SJCRH30 (cell line): ENCODE measurements around the gene PNMA8B. TPM values are rescaled to one million over a fixed set of nuclear protein-coding genes. Genes with fewer than 3 reads are reported as not detected.

Experiments used
- DNase-seq, 2 experiments: peaks; one replicate each; pipeline ENCODE4 v3.0.0-alpha.2; 2015 to 2020
- H3K27ac ChIP-seq: fragments of 250-450 bp; sonication (Bioruptor Pico); 2 replicates; pipeline ENCODE4 v1.5.1; 2020; ENCODE audit warnings: mild to moderate bottlenecking, moderate library complexity
- H3K27me3 ChIP-seq: fragments of 250-450 bp; sonication (Bioruptor Pico); 2 replicates; pipeline ENCODE4 v1.5.1; 2020; ENCODE audit warnings: mild to moderate bottlenecking, moderate library complexity
- H3K36me3 ChIP-seq: fragments of 250-450 bp; sonication (Bioruptor Pico); 2 replicates; pipeline ENCODE4 v1.5.1; 2020; ENCODE audit warnings: mild to moderate bottlenecking, moderate library complexity
- H3K4me1 ChIP-seq: fragments of 250-450 bp; sonication (Bioruptor Pico); 2 replicates; pipeline ENCODE4 v1.5.1; 2020; ENCODE audit warnings: mild to moderate bottlenecking, moderate library complexity
- H3K4me3 ChIP-seq: fragments of 250-450 bp; sonication (Bioruptor Pico); 2 replicates; pipeline ENCODE4 v1.5.1; 2020; ENCODE audit warnings: mild to moderate bottlenecking, moderate library complexity
- H3K9me3 ChIP-seq: fragments of 250-450 bp; sonication (Bioruptor Pico); replicated peaks from 2 replicates; pipeline ENCODE4 v1.5.1; 2020; ENCODE audit warnings: mild to moderate bottlenecking, moderate library complexity
- total RNA-seq: library from RNA; depleted of rRNA; stranded (reverse); fragments of >200 nt; shearing (Covaris generic); gene quantifications from 2 replicates; pipeline ENCODE4 v1.2.3, GENCODE V29; 2014

The PNMA8B gene
- total RNA-seq, 1 experiment from 2014 or later = 0.04 TPM

DNA sequence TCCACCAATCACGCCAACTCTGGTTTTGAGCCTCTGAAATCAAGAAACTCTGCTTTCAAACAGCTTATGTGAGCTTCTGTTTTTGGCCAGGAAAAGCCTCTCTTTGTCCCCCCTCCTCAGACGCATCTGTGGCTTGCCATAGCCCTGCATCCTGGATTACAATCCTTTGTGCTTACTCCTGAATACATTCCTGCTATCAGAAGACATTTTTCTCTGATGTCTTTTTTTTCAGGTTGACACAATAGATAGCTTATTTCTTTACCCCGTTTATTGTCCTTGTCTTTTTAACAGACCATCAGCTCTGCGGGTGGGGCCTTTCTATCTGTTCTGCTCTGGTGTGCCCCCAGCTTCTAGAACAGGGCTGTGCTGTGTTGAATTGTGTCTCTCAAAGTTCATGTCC lies 11.0 kb downstream of the PNMA8B start:
- Histone ChIP-seq H3K4me1 (peaks cover 26% of the 10 kb centered on the region), H3K27ac (no peak overlapping the region), H3K27me3 (peaks cover 10% of the 10 kb centered on the region; the same call in 1 of the 2 replicates), H3K36me3 (no peaks in the 10 kb centered on the region), H3K9me3 (no peaks in the 10 kb centered on the region), H3K4me3 (no peak overlapping the region)
- DNase-seq = no peak

DNA sequence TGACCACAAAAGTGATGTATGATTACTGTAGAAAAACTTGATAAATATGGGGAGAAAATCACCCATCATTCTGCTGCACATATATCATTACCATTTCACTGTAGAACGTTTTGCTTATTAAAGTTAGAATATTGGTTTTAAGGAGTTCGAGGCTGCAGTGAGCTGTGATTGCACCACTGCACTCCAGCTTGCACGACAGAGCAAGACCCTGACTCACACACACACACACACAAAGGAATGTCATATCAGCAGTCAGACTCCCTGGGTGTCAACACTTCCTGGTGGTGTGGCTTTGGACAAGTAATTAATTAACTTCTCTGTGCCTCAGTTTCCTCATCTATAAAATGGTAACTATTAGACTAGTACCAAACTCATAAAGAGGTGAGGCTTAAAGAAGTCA lies 13.0 kb downstream of the PNMA8B start:
- Histone ChIP-seq H3K4me1 (peaks cover 36% of the 10 kb centered on the region), H3K27ac (no peak overlapping the region)

DNA sequence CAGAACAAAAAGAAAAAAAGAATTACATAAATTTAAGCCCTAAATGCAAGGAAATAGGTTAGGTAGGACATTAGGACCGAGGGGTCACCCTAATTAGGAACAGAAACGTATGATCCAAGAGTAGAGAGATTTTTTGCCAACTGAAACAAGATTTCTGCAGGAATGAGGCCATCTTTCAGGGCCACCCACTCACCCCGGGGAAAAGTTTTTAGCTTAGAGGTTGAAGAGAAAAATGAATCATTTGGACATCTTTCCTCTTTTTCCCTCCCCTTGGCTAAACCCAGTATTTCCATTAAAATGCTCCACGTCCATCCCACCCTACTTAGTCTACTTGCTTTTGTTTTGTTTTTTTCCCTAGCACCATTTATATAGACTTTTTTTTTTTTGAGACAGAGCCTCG lies 13.7 kb downstream of the PNMA8B start:
- H3K27me3 ChIP-seq = no peaks in the 10 kb centered on the region
- peak overlapping the region; percentile 98 for H3K27ac ChIP-seq
- DNase-seq = no peak
- H3K36me3 ChIP-seq = no peaks in the 10 kb centered on the region
- H3K9me3 ChIP-seq = no peaks in the 10 kb centered on the region
- peaks cover 36% of the 10 kb centered on the region for H3K4me1 ChIP-seq
- peak overlapping the region; percentile 22 for H3K4me3 ChIP-seq

More for the DNA sequence above, 13.0 kb downstream of the PNMA8B start:
- no peaks in the 10 kb centered on the region for H3K36me3 ChIP-seq
- H3K4me3 ChIP-seq = no peak overlapping the region
- DNase-seq = no peak
- no peaks in the 10 kb centered on the region for H3K27me3 ChIP-seq
- no peaks in the 10 kb centered on the region for H3K9me3 ChIP-seq

DNA sequence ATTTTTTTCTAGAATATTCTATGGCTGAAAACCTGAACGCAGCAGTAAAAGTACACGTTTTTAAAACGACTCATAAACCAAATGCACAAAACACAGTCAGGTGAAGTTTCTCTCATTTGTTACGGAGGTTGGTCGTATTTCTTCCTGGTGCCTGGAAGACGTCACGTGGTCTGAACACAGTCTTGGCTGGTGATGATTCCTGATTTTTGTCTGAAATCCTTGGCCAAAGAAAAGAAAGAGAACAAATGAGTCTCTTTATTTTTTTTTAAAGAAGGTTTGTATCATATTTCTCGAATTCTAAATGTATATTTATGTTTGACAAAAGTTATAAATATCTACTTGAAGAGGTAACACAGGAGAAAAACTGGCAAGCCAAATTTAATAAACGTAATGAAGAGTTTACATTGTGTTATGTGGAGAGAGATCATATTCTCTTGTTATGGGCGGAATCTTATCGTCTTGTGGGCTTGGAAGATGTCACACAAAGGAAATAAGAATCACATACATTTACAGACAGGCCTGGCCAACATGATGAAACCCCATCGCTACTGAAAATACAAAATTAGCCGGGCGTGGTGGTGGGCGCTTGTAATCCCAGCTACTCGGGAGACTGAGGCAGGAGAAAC lies 14.3 kb downstream of the PNMA8B start:
- DNase-seq = peak; percentile 40 to 73
- peak overlapping the region; percentile 98 for H3K27ac ChIP-seq
- no peaks in the 10 kb centered on the region for H3K27me3 ChIP-seq
- H3K36me3 ChIP-seq = no peaks in the 10 kb centered on the region
- no peaks in the 10 kb centered on the region for H3K9me3 ChIP-seq
- peaks cover 36% of the 10 kb centered on the region for H3K4me1 ChIP-seq
- H3K4me3 ChIP-seq = peak overlapping the region; percentile 22

DNA sequence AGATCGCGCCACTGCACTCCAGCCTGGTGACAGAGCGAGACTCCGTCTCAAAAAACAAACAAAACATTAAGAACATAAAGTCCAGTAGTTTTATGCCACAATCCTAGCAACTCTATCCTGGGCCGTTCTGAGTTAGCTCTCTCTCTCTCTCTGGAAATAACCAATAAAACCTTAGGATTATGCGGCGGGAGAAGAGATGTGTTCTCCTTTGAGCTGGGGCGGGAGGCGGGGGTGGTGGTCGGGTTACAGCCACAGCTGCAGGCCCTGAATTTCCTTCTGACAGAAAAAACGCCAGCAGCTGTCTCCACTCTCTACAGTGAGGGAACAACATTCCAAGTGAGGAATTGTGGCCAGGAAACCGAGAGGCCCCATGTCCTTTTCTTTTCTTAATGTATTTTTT lies 15.3 kb downstream of the PNMA8B start:
- Histone ChIP-seq H3K4me1 (peaks cover 36% of the 10 kb centered on the region), H3K27ac (peak overlapping the region; percentile 98), H3K9me3 (no peaks in the 10 kb centered on the region), H3K4me3 (peak overlapping the region; percentile 22), H3K36me3 (no peaks in the 10 kb centered on the region), H3K27me3 (no peaks in the 10 kb centered on the region)
- DNase-seq = peak; percentile 93 to 97

DNA sequence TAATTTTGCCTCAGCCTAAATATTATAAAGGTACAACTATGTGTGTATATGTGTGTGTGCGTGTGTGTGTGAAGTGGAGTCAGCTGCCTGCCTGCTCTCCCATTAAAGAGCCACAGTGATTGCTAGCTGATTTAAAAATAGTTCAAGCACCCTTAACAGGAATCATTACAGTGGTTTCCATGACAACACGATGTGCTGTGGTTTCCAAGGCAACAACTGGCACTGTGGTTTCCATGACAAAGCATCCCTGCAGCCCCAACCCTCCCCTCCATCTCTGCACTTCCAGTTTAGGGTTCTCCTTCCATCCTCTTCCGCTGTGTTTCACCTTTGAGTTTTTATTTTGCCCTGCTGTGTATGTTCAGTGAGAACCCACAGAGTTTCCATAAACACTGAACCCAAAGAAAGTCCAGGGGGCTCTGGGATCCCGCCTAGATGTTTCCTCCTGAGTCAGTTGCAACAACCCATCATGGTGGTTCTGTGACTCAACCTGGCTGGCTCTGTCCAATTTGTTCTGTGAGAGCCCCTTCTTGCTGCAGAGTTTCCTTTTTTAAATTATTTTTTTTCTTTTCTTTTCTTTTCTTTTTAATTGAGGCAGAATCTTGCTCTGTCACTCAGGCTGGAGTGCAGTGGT lies 17.2 kb downstream of the PNMA8B start:
- H3K36me3 ChIP-seq = no peaks in the 10 kb centered on the region
- no peaks in the 10 kb centered on the region for H3K9me3 ChIP-seq
- H3K27me3 ChIP-seq = no peaks in the 10 kb centered on the region
- peak; percentile 74 to 83 for DNase-seq
- H3K27ac ChIP-seq = no peak overlapping the region
- no peak overlapping the region for H3K4me3 ChIP-seq
- peaks cover 36% of the 10 kb centered on the region for H3K4me1 ChIP-seq

DNA sequence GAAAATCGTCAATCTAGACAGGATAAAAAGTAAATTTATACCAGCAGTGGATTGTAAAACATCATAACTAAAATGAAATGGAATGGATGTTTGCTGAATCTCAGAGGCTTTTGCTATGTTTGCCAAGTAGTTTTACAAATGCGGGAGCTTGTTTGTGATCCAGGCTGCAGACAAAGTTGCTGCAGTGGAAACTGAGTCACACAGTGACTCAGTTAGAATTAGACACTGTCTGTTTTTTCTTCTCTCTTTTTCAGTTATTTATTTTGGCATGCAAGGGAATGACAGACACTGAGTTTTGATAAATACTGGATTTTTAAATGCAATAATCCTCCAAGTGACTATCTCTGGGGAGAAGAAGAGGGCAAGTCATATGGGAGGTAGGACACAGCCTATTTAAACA lies 19.7 kb downstream of the PNMA8B start:
- Histone ChIP-seq H3K27ac (no peak overlapping the region), H3K4me3 (no peak overlapping the region), H3K36me3 (no peaks in the 10 kb centered on the region), H3K4me1 (peaks cover 27% of the 10 kb centered on the region), H3K9me3 (no peaks in the 10 kb centered on the region), H3K27me3 (no peaks in the 10 kb centered on the region)
- no peak for DNase-seq

DNA sequence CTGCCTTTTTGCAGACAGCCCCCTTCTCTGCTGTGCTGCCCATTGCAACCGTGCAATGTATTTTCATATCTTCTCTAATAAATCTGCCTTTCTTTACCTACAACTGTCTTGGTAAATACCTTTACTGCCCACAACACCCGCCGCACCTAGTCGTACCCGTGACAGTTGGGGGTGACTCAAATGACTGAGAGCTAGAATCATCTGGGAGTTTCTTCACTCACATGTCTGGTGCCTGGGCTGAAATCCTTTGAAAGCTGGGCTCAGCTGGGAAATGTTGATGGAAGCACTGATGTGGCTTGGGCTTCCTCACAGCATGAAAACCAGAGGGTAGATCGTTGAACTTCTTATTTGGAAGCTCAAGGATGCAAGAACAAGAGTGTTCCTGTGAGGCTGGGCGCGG lies 21.5 kb downstream of the PNMA8B start:
- no peaks in the 10 kb centered on the region for H3K9me3 ChIP-seq
- no peaks in the 10 kb centered on the region for H3K27me3 ChIP-seq
- no peak overlapping the region for H3K4me3 ChIP-seq
- peaks cover 5% of the 10 kb centered on the region; the same call in 1 of the 2 replicates for H3K36me3 ChIP-seq
- no peak for DNase-seq
- no peak overlapping the region for H3K27ac ChIP-seq
- peaks cover 16% of the 10 kb centered on the region for H3K4me1 ChIP-seq

DNA sequence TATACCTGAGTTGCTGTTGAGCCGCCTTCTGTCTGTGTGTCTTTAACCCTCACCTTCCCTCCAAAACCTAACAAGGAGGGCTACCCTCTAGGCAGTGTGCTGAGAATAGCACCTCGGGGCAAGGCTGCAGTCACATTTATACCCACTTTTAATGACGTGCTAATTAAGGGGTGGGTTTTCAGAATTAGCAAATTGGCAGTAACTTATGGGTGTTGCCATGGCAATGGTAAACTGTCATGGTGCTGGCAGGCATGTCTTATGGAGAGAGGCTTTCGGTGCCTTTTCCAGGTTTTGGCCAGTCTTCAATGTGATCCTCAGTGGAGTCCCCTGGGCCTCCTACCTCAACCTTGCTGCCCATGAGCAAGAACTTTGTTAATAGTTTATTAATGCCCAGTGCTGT lies 23.1 kb downstream of the PNMA8B start:
- no peaks in the 10 kb centered on the region for H3K27me3 ChIP-seq
- H3K4me3 ChIP-seq = no peak overlapping the region
- peaks cover 6% of the 10 kb centered on the region for H3K4me1 ChIP-seq
- no peaks in the 10 kb centered on the region for H3K9me3 ChIP-seq
- DNase-seq = no peak
- H3K36me3 ChIP-seq = peaks cover 12% of the 10 kb centered on the region; the same call in 1 of the 2 replicates
- H3K27ac ChIP-seq = no peak overlapping the region

DNA sequence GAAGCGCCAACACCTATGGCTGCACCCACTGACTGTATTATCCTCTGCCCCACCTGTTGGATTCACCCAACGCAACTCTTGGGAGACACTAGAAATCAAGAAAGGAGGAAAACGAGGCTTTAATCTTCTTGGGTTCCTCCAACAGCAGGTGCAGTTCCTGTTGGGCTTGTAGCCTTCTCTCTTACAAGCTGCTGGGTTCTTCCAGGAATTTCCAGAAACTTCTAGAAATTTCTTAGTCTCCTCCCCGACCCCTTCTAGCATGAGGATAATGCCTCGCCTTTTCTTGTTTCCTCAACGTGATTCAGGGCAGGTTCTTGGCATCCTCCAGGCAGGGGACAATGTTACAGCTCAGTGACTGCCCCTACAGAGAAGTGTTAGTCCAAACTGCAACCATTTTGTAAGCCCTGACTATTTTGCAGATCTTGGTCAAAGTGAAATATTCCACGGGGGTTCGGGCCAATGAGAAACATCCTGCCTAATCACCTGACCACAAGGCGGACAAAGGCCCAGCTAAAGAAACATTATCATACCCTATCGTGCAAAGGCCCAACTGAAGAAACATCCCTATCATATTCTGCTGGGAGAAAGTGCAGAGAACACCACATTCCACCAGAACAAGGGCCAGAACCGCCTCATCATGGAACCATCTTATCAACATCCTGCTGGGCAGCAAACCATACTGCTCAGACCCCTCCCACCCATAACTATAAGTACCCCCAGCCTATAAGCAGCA lies 23.7 kb downstream of the PNMA8B start:
- Histone ChIP-seq H3K36me3 (peaks cover 12% of the 10 kb centered on the region; the same call in 1 of the 2 replicates), H3K4me1 (peaks cover 6% of the 10 kb centered on the region), H3K27ac (no peak overlapping the region), H3K4me3 (peak overlapping the region; percentile 87), H3K27me3 (no peaks in the 10 kb centered on the region), H3K9me3 (no peaks in the 10 kb centered on the region)
- no peak for DNase-seq

DNA sequence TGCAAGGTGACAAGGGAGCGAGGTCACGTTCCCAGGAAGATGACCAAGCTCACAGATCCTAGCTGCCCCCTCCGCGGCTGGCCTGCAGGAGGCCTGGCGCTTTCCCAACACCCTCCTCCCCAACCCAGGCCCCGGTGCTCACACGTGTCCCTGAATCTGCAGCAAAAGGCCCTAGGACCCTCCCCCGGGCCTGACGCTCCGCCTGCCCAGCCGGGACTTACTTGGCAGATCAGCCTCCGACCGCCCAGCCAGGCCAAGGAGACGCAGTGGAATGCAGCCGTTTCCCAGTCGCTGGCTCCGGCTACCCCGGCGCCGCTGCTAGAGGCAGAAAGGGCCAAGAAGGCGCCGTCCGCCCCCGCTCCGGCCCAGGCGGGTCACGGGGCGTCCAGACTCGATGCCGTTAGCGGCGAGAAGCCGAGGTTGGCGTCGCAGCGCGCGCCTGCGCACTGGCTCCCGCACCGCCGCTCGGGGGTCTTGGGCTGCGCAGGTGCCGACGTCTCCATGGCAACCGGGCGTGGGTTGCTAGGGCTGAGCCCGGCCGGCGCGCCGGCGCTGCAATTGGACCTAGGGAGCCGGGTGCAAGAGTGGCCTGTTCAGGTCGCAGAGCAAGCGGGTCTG lies 24.4 kb downstream of the PNMA8B start, which contains the start of gene PNMA8A:
Gene PNMA8A (minus strand): TSS at position 448 of the 618 bp plus-strand sequence. CDS start 528 bp downstream, outside the sequence.
- peak within 1 kb of the TSS; percentile 87 for H3K4me3 ChIP-seq
- DNase-seq = peak; percentile 83 to 84
- no peaks in the 10 kb centered on the region for H3K27me3 ChIP-seq
- peaks cover 12% of the 10 kb centered on the region; the same call in 1 of the 2 replicates for H3K36me3 ChIP-seq
- H3K27ac ChIP-seq = peak within 1 kb of the TSS; percentile 70
- H3K4me1 ChIP-seq = peaks cover 6% of the 10 kb centered on the region
- H3K9me3 ChIP-seq = no peaks in the 10 kb centered on the region

DNA sequence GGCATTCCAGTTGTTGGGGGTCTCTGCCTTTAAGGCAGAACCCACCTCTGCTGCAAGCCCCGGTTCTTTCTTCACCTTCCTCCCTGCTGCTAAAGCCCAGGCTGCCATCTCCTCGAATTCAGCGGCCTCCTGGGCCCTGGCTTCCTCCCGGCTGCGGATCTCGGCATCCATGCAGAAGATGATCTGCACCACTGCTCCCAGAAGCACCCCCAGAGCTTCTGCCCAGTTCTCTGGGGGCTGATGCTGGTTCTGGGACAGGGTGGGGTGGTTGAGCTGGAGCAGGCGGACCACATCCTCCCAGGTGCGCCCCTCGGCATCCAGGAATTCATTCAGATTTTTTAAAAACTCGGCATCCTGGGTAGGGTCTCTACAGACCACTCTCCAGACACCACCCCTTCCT lies 25.3 kb downstream of the PNMA8B start:
- Histone ChIP-seq H3K4me3 (no peak overlapping the region; the same call in 1 of the 2 replicates), H3K4me1 (peaks cover 6% of the 10 kb centered on the region), H3K27me3 (no peaks in the 10 kb centered on the region), H3K36me3 (peaks cover 12% of the 10 kb centered on the region; the same call in 1 of the 2 replicates), H3K27ac (no peak overlapping the region), H3K9me3 (no peaks in the 10 kb centered on the region)
- DNase-seq = no peak

DNA sequence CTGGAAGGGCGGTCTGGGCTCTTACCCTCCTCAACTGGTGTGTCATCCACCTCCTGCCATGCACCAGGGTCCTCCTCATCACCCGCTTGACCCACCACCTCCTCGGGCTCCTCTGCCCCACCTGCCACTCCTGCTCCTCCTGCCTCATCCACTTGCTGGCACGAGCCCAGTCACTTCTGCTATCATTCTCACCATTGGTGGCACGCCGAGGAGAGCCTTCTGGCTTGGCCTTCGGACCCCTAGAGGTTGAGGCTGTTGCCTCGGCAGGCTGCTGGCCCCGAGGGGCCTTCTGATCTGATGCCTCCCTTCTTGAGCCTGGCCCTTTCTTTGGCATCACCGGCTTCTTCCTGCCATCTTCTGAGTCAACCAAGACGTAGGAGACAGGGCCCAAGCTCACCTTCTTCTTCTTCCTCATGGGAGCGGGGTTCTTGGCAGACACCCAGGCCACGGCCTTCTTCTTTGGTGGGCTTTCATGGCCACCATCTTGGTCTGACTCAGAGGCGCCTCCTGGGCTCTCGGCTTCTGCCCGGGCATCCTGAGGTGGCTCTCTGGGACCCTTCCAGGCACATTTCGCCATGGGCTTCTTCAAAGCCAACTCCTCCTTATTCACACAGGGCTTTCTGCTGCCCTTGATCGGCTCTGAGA lies 26.0 kb downstream of the PNMA8B start:
- Histone ChIP-seq H3K27ac (no peak overlapping the region), H3K36me3 (peaks cover 12% of the 10 kb centered on the region; the same call in 1 of the 2 replicates), H3K4me3 (no peak overlapping the region), H3K9me3 (no peaks in the 10 kb centered on the region), H3K4me1 (peaks cover 6% of the 10 kb centered on the region), H3K27me3 (no peaks in the 10 kb centered on the region)
- no peak for DNase-seq

DNA sequence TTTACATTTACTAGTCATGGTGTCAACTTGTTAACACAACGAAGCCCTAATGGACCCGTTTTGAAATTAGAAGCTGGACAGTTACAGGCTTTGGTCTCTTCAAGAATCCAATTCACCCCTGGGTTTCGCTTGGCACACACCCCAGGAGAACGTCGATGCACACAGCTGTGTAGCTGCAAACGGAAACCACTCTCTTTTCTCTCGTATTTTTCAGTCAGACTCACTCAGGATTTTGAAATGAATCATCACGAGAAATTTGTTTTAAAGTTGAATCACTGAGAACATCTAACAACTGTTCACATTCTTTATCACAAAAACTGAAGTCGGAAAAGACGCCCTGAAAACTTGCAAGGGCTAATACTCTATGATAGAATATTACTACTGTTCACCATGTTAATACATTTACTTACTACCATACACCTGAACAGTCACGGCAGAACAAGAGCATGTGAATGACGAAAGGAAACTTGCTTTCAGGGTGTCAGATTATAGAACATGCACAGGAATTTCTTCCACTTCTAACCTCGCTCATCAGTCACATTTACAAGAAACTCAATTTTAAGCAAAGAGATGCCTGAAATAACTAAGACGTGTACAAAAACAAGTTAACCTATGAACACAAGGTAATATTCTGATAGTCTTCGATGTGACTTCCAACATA lies 29.0 kb downstream of the PNMA8B start:
- no peaks in the 10 kb centered on the region for H3K27me3 ChIP-seq
- DNase-seq = no peak
- H3K4me3 ChIP-seq = no peak overlapping the region
- H3K36me3 ChIP-seq = peaks cover 12% of the 10 kb centered on the region; the same call in 1 of the 2 replicates
- no peak overlapping the region for H3K27ac ChIP-seq
- H3K9me3 ChIP-seq = no peaks in the 10 kb centered on the region
- peaks cover under 1% of the 10 kb centered on the region for H3K4me1 ChIP-seq
